ENCODE data around the gene SMIM41.
A peak's percentile ranks its signal among the peaks of the same experiment; 100 is the strongest.

The SMIM41 gene

DNA sequence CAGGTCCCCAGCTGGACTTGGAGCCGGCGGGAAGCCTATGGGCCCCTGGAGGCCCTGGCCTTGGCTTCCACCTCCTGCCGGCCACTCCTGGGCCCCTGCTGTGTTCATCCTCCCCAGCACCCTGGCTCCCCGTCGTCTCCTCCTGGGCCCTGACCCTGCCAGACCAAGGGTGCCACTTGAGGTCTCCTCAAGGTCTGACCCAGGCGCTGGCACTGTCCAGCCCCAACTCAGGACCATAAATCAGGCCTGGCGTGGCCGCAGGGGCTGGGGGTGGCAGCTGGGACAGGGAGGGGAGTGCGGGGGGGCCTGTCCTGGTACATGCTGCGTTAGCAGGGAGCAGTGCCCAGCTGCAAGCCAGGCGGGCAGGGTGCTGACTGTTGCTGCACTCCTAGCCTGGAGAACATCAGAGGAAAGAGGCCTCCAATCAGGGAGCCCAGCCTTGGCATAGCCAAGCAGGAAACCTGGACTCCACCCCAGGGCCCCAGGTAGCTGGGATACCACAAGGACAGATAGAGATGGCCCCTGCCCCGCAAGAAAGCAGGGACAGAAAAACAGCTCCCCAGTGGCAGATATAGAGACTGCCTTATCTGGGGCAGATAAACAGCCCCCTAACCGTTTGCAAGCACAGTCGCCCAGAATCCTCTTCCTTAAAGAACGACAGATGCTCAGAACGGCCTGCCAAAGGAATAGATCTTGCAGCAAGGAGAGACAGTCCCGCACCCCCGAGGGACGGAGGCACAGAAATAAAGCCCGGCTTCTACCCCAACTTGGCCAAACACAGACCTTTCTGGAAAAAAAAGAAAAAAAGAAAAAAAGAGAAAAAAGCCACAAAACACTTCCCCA, 16.2 kb upstream of the SMIM41 start:
- DNase-seq (ENCODE audit: low spot score) = no peak

DNA sequence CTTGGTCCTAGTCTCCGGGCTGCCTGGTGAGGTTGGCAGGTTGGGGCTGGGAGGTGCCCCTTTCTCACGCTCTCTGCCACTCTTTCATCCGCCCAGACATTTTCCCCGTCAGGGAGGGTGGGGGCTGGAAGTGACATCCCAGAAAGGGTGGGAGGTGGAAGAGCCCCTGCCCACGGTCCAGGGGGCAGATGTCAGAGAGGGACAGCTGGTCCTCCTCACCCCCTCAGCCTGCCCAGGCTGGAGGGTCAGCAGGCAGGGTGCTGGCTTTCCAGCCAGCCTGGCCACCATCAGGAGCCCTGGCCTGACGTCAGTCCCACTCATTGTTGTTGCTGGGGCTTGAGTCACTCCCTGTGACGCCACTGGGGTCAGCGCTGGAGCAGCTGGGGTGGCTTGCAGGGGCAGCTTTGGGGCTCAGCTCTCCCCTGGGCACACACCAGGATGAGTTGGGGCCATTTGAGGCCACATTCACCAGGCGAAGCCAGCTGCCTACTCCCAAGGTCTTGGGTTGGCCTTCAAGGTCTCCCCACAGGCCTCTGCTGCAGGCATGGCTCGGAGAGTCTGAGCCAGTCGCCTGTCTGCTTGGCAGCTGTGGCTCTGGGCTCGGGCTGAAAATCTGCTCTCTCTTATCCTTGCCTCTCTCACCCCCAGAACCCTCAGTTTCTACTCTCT, 15.4 kb upstream of the SMIM41 start:
- peak; percentile 54 for DNase-seq (ENCODE audit: low spot score)

GRCh38 chr12:52066346-52067080, 13.0 kb upstream of the SMIM41 start:
- DNase-seq (ENCODE audit: low spot score) = no peak

GRCh38 chr12:52067081-52067374, 12.5 kb upstream of the SMIM41 start:
- no peak for DNase-seq (ENCODE audit: low spot score)

- DNase-seq (ENCODE audit: low spot score) = peak; percentile 97
Measured at GRCh38 chr12:52069327-52070184, 9.9 kb upstream of the SMIM41 start, which contains the start of gene ATG101. TSS of gene ATG101 (plus strand) at chr12:52069978. CDS start at chr12:52073651, 3,673 bp downstream.

- no peak for DNase-seq (ENCODE audit: low spot score)
Measured at GRCh38 chr12:52070185-52070925, 9.1 kb upstream of the SMIM41 start.

- DNase-seq (ENCODE audit: low spot score) = no peak
Measured at GRCh38 chr12:52073531-52074381, 5.7 kb upstream of the SMIM41 start.

- DNase-seq (ENCODE audit: low spot score) = peak; percentile 33
Measured at GRCh38 chr12:52074971-52075724, 4.4 kb upstream of the SMIM41 start.

- peak; percentile 44 for DNase-seq (ENCODE audit: low spot score)
Measured at GRCh38 chr12:52076811-52077210, 2.7 kb upstream of the SMIM41 start.

GRCh38 chr12:52078276-52078675, 1.2 kb upstream of the SMIM41 start:
- peak; percentile 38 for DNase-seq (ENCODE audit: low spot score)

GRCh38 chr12:52080403-52081251, 1.1 kb downstream of the SMIM41 start:
- DNase-seq (ENCODE audit: low spot score) = peak; percentile 54

- DNase-seq (ENCODE audit: low spot score) = no peak
Measured at GRCh38 chr12:52081263-52081733, 1.8 kb downstream of the SMIM41 start.

DNA sequence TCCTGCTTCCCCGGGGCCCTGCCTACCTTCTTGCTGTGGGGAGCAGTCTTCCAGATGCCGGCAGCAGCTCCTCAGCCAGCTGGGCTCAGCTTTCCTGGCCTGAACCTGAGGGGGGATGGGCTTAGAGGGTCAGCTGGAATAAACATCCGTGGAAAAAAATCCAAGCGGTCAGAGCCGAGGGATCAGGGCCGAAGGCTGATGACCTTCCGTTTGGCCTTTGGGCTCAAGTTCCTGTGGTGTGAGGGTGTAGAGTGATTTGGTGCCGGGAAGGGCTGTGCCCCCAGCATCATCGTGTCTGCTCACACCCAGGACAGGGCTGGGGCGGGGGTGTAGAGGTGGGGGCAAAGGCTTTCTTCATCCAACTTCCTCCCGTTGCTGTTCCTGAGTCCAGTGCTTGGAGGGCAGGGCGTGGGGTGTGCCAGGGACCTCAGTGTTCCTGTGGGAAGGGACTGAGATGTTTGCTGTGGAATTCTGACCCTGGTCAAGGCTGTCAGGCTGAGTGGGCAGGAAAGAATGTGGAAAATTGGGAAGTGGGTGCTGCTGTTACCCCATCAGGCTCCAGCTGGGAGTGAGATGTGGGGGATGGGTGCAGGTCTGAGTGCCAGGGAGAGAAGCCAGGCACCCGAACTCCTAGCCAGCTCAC, 2.6 kb downstream of the SMIM41 start:
- DNase-seq (ENCODE audit: low spot score) = peak; percentile 63

- no peak for DNase-seq (ENCODE audit: low spot score)
Measured at GRCh38 chr12:52082669-52082987, 3.1 kb downstream of the SMIM41 start.

DNA sequence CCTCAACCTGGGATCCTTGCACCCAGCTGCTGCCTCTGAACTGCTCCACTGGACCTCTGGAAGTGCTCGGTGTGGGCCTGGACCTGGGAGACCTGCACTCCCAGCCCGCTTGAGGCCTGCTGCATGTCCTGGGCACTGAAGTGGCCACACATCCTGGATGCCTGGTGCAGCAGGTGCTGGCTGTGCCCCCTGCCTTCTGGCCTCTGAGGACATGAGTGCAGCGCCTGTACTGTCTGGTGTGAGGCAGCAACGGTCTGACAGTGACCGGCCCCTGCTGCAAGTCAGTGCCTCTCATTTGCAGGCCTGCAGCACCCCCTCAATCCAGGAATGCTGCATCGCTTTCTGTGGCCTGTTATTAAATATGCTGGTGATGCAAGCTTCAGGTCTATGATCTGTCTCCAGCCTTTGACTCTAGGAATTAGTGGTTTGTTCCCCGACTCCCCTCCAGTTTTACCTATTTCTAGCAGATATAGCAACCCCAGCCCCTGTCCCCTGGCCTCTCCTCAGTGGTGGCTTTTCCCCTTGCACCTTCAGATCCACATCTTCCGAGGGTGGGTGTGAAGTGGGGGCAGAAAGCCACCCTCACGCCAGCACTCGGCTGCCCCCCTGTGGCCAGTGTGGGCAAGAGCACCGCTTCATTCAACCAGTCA, 3.6 kb downstream of the SMIM41 start:
- DNase-seq (ENCODE audit: low spot score) = peak; percentile 87

GRCh38 chr12:52083638-52083996, 4.1 kb downstream of the SMIM41 start:
- no peak for DNase-seq (ENCODE audit: low spot score)

DNA sequence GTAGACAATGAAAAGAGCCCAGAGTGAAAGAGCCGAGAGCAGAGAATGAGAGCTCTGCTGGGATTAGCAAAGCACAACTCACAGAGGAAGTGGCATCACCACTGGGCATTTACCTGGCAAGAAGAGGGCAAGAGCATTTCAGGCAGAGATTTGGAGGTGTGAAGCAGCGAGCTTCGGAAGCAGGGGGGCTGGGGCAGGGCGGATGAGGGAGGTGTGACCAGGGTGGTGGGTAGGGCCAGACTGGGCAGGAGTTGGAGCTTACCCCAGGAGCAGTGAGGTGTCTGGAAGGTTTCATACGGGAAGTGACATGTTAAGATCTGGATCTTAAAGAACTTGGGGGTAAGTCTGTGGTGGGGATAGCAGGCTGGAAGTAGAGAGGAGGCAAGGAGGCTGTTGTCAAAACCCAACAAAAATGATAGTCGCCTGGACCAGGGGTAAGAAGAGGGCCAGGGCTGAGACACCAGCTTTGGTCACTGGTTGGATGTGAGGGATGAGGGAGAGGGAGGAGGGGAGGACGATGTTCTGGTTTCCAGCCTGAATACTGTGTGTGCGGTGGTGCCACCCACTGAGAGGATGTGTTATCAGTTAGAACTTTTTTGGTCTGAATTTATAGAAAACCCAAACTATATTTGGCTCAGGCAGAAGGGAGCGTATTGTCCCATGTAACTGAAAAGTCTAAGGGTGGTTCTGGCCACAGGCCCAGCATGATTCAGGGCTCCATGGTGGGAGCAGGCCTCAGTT, 5.2 kb downstream of the SMIM41 start:
- no peak for DNase-seq (ENCODE audit: low spot score)

All from ecto neural progenitor cell (in vitro differentiated cells).